Activated T-helper 17 cell treated with anti-CD3 and anti-CD28 coated beads, Interleukin-2, amount 50 U/mL, for 72 hours (primary cell): ENCODE data around the gene ORMDL3. TPM values are rescaled to one million over a fixed set of nuclear protein-coding genes. Genes with fewer than 3 reads are reported as not detected.
A peak's percentile ranks its signal among the peaks of the same experiment; 100 is the strongest.

Experiments
- ATAC-seq: fragments of 150-1000 bp; cut with Tn5 transposase; replicated peaks from 2 replicates; pipeline ENCODE4 v1.10.0; 2021; ENCODE audit warnings: mild to moderate bottlenecking, moderate library complexity
- H3K27ac Mint-ChIP-seq: one replicate; pipeline ENCODE4 v1.8.0; 2022; ENCODE audit warnings: mixed read lengths
- H3K27me3 Mint-ChIP-seq: one replicate; pipeline ENCODE4 v1.8.0; 2022; ENCODE audit warnings: mixed read lengths
- H3K36me3 Mint-ChIP-seq: one replicate; pipeline ENCODE4 v1.8.0; 2022; ENCODE audit warnings: low read depth, mild to moderate bottlenecking, mixed read lengths
- H3K4me1 Mint-ChIP-seq: one replicate; pipeline ENCODE4 v1.8.0; 2022; ENCODE audit warnings: mixed read lengths
- H3K4me3 Mint-ChIP-seq: one replicate; pipeline ENCODE4 v1.8.0; 2022; ENCODE audit warnings: mild to moderate bottlenecking, mixed read lengths
- H3K9me3 Mint-ChIP-seq: one replicate; pipeline ENCODE4 v1.8.0; 2022; ENCODE audit warnings: mixed read lengths
- total RNA-seq, 2 donors: library from RNA; stranded (reverse); gene quantifications; one replicate each; pipeline ENCODE4 v1.2.3, GENCODE V29; 2022

The ORMDL3 gene
- total RNA-seq, 2 donors from 2014 or later = 66.8 to 70.3 TPM

GRCh38 chr17:39938140-39938869 is 10.9 kb upstream of the ORMDL3 start:
- no peaks in the 10 kb centered on the region for H3K9me3 Mint-ChIP-seq
- no peak overlapping the region for H3K27ac Mint-ChIP-seq
- H3K27me3 Mint-ChIP-seq = no peaks in the 10 kb centered on the region
- no peak overlapping the region for H3K4me3 Mint-ChIP-seq
- peaks cover 11% of the 10 kb centered on the region for H3K4me1 Mint-ChIP-seq
- H3K36me3 Mint-ChIP-seq = no peaks in the 10 kb centered on the region
- ATAC-seq = no peak

GRCh38 chr17:39937447-39937846 is 10.0 kb upstream of the ORMDL3 start:
- H3K27me3 Mint-ChIP-seq = no peaks in the 10 kb centered on the region
- ATAC-seq = no peak
- no peaks in the 10 kb centered on the region for H3K36me3 Mint-ChIP-seq
- H3K4me3 Mint-ChIP-seq = no peak overlapping the region
- no peak overlapping the region for H3K27ac Mint-ChIP-seq
- peaks cover 11% of the 10 kb centered on the region for H3K4me1 Mint-ChIP-seq
- H3K9me3 Mint-ChIP-seq = no peaks in the 10 kb centered on the region

- ATAC-seq = no peak
- H3K36me3 Mint-ChIP-seq = no peaks in the 10 kb centered on the region
- H3K4me1 Mint-ChIP-seq = peaks cover 11% of the 10 kb centered on the region
- H3K9me3 Mint-ChIP-seq = no peaks in the 10 kb centered on the region
- H3K4me3 Mint-ChIP-seq = no peak overlapping the region
- H3K27me3 Mint-ChIP-seq = no peaks in the 10 kb centered on the region
- no peak overlapping the region for H3K27ac Mint-ChIP-seq
Observed at GRCh38 chr17:39935909-39936308, 8.5 kb upstream of the ORMDL3 start.

GRCh38 chr17:39934324-39934723 is 6.9 kb upstream of the ORMDL3 start:
- no peaks in the 10 kb centered on the region for H3K36me3 Mint-ChIP-seq
- H3K9me3 Mint-ChIP-seq = no peaks in the 10 kb centered on the region
- no peak for ATAC-seq
- no peaks in the 10 kb centered on the region for H3K27me3 Mint-ChIP-seq
- H3K4me1 Mint-ChIP-seq = peaks cover under 1% of the 10 kb centered on the region
- H3K4me3 Mint-ChIP-seq = no peak overlapping the region
- no peak overlapping the region for H3K27ac Mint-ChIP-seq

- Mint-ChIP-seq H3K36me3 (no peaks in the 10 kb centered on the region), H3K27me3 (no peaks in the 10 kb centered on the region), H3K9me3 (no peaks in the 10 kb centered on the region), H3K4me3 (no peak overlapping the region), H3K27ac (no peak overlapping the region), H3K4me1 (no peaks in the 10 kb centered on the region)
- no peak for ATAC-seq
Observed at GRCh38 chr17:39933912-39934311, 6.5 kb upstream of the ORMDL3 start.

GRCh38 chr17:39929646-39930407 is 2.4 kb upstream of the ORMDL3 start:
- no peaks in the 10 kb centered on the region for H3K27me3 Mint-ChIP-seq
- peaks cover 6% of the 10 kb centered on the region for H3K36me3 Mint-ChIP-seq
- H3K9me3 Mint-ChIP-seq = no peaks in the 10 kb centered on the region
- ATAC-seq = no peak
- H3K4me1 Mint-ChIP-seq = peaks cover 10% of the 10 kb centered on the region
- H3K27ac Mint-ChIP-seq = no peak overlapping the region
- H3K4me3 Mint-ChIP-seq = peak overlapping the region; percentile 89

GRCh38 chr17:39928858-39929645 is 1.7 kb upstream of the ORMDL3 start:
- Mint-ChIP-seq H3K27ac (no peak overlapping the region), H3K4me3 (peak overlapping the region; percentile 89), H3K27me3 (no peaks in the 10 kb centered on the region), H3K36me3 (peaks cover 13% of the 10 kb centered on the region), H3K4me1 (peaks cover 17% of the 10 kb centered on the region), H3K9me3 (no peaks in the 10 kb centered on the region)
- ATAC-seq = peak; percentile 33

GRCh38 chr17:39927929-39928857 is 792 bp upstream of the ORMDL3 start:
- peaks cover 19% of the 10 kb centered on the region for H3K36me3 Mint-ChIP-seq
- peak; percentile 5 for ATAC-seq
- H3K9me3 Mint-ChIP-seq = no peaks in the 10 kb centered on the region
- H3K4me3 Mint-ChIP-seq = peak overlapping the region; percentile 89
- peak overlapping the region; percentile 92 for H3K27ac Mint-ChIP-seq
- peaks cover 20% of the 10 kb centered on the region for H3K4me1 Mint-ChIP-seq
- H3K27me3 Mint-ChIP-seq = no peaks in the 10 kb centered on the region

- Mint-ChIP-seq H3K36me3 (peaks cover 34% of the 10 kb centered on the region), H3K4me3 (peak overlapping the region; percentile 89), H3K27ac (peak overlapping the region; percentile 92), H3K9me3 (no peaks in the 10 kb centered on the region), H3K4me1 (peaks cover 32% of the 10 kb centered on the region), H3K27me3 (no peaks in the 10 kb centered on the region)
- peak; percentile 58 for ATAC-seq
Observed at GRCh38 chr17:39926588-39927100, 757 bp downstream of the ORMDL3 start.

GRCh38 chr17:39926135-39926587 is 1.2 kb downstream of the ORMDL3 start:
- ATAC-seq = no peak
- Mint-ChIP-seq H3K4me1 (peaks cover 37% of the 10 kb centered on the region), H3K4me3 (peak overlapping the region; percentile 89), H3K27ac (peak overlapping the region; percentile 92), H3K27me3 (no peaks in the 10 kb centered on the region), H3K36me3 (peaks cover 39% of the 10 kb centered on the region), H3K9me3 (no peaks in the 10 kb centered on the region)

GRCh38 chr17:39925282-39926134 is 1.9 kb downstream of the ORMDL3 start:
- H3K27me3 Mint-ChIP-seq = no peaks in the 10 kb centered on the region
- H3K36me3 Mint-ChIP-seq = peaks cover 40% of the 10 kb centered on the region
- ATAC-seq = no peak
- peak overlapping the region; percentile 89 for H3K4me3 Mint-ChIP-seq
- no peaks in the 10 kb centered on the region for H3K9me3 Mint-ChIP-seq
- H3K4me1 Mint-ChIP-seq = peaks cover 41% of the 10 kb centered on the region
- H3K27ac Mint-ChIP-seq = peak overlapping the region; percentile 92

- no peaks in the 10 kb centered on the region for H3K9me3 Mint-ChIP-seq
- ATAC-seq = no peak
- peak overlapping the region; percentile 92 for H3K27ac Mint-ChIP-seq
- H3K4me1 Mint-ChIP-seq = peaks cover 41% of the 10 kb centered on the region
- H3K36me3 Mint-ChIP-seq = peaks cover 46% of the 10 kb centered on the region
- H3K27me3 Mint-ChIP-seq = no peaks in the 10 kb centered on the region
- H3K4me3 Mint-ChIP-seq = peak overlapping the region; percentile 89
Observed at GRCh38 chr17:39924691-39925055, 2.7 kb downstream of the ORMDL3 start.
